Duodenal mucosa (tissue), 2 donors: ENCODE measurements around the gene FOXN3.
A peak's percentile ranks its signal among the peaks of the same experiment; 100 is the strongest.

Source experiments
- H3K27ac ChIP-seq: one replicate; pipeline ENCODE4 v1.7.0; 2013; ENCODE audit warnings: low read depth, low read length
- H3K27me3 ChIP-seq, 2 donors: one replicate each; pipeline ENCODE4 v1.7.0; 2013; ENCODE audit warnings: low read length in 2 of 2, control low read depth in 1 of 2; ENCODE audit not compliant: insufficient read depth in 2 of 2, control insufficient read depth in 1 of 2
- H3K36me3 ChIP-seq, 2 donors: one replicate each; pipeline ENCODE4 v1.7.0; 2013; ENCODE audit warnings: low read length in 2 of 2, control low read depth in 1 of 2; ENCODE audit not compliant: insufficient read depth in 2 of 2, control insufficient read depth in 1 of 2
- H3K4me1 ChIP-seq, 2 donors: one replicate each; pipeline ENCODE4 v1.7.0; 2013; ENCODE audit warnings: low read length in 2 of 2, control low read depth in 1 of 2; ENCODE audit not compliant: insufficient read depth in 2 of 2, control insufficient read depth in 1 of 2
- H3K4me3 ChIP-seq, 2 donors: one replicate each; pipeline ENCODE4 v1.7.0; 2013; ENCODE audit warnings: low read length in 2 of 2, low read depth in 1 of 2
- H3K9ac ChIP-seq, 2 donors: one replicate each; pipeline ENCODE4 v1.7.0; 2013; ENCODE audit warnings: low read length in 2 of 2, low read depth in 1 of 2
- H3K9me3 ChIP-seq, 2 donors: one replicate each; pipeline ENCODE4 v1.7.0; 2013; ENCODE audit warnings: low read length in 2 of 2, control low read depth in 1 of 2; ENCODE audit not compliant: control insufficient read depth in 1 of 2

Gene FOXN3, protein sequence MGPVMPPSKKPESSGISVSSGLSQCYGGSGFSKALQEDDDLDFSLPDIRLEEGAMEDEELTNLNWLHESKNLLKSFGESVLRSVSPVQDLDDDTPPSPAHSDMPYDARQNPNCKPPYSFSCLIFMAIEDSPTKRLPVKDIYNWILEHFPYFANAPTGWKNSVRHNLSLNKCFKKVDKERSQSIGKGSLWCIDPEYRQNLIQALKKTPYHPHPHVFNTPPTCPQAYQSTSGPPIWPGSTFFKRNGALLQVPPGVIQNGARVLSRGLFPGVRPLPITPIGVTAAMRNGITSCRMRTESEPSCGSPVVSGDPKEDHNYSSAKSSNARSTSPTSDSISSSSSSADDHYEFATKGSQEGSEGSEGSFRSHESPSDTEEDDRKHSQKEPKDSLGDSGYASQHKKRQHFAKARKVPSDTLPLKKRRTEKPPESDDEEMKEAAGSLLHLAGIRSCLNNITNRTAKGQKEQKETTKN

DNA sequence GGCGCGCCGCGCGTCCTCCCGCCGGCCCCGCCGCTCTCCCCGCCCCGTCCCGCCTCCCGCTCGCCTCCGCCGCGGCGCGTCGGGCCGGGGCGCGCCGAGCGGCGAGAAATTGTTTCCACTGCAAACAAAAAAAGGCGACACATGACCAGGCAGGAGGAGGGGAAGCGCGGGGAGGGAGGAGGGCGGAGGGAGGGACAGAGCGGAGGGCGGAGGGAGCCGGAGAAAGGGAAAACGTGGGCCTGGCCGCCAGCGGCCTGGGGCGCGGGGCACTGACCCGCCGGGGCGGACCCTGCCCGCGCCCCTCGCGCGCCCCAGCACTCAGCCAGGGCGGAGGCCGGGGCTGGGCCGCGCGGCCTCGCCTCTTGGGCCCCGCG, at the start of gene FOXN3:
Gene FOXN3, minus strand, starts transcription at position 143 of the 374 bp plus-strand sequence. CDS start 4,757 bp downstream, outside the sequence.
- peak within 1 kb of the TSS; percentile 90 for H3K4me3 ChIP-seq
- H3K27ac ChIP-seq: peak within 1 kb of the TSS; percentile 91
- no peaks in the 10 kb centered on the region for H3K27me3 ChIP-seq
- no peaks in the 10 kb centered on the region for H3K9me3 ChIP-seq
- H3K9ac ChIP-seq: peak within 1 kb of the TSS; percentile 92 to 93
- peaks cover 37 to 38% of the 10 kb centered on the region in 2 donors for H3K4me1 ChIP-seq
- peaks cover 0 to 5% of the 10 kb centered on the region in 2 donors for H3K36me3 ChIP-seq

DNA sequence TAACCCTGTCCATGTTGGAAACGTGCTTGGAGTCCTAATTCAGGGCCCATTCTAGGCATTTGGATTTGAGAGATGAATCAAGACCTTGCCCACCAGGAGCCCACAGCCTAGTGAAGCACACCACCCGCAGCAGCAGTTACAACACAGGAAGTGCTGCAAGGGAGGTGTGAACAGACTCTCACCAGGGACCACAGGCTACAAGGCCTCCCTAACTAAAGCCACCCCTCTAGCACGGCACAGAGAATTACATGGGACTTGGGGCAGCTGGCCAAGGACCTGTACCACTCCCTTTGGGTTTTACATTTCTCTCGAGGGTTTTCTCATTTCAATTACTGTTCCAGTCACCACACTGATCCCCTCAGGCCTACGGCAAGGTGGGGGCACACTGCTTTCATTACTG, 49.5 kb upstream of the FOXN3 start:
- no peak overlapping the region for H3K27ac ChIP-seq

DNA sequence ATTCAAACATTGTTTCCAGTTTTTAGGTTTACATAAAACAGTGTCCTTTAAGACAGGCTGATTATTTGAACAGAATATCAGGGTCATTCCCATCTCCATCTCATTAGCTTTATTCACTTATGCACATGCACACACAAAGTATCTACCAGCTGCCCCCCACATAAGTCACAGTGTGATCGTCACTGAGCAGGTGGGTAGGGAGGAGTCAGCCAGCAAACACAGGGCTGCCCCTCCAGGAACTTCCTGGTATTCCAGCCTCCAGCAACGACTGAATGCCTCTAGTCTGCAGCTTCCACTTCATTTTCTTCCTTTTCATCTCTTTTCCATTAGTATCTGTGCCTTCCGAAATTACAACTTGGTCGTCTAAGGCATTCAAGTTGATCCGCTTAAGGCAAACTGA, 48.8 kb upstream of the FOXN3 start:
- no peaks in the 10 kb centered on the region for H3K27me3 ChIP-seq
- H3K9me3 ChIP-seq: no peaks in the 10 kb centered on the region
- H3K4me3 ChIP-seq: no peak overlapping the region
- peaks cover 0 to 23% of the 10 kb centered on the region in 2 donors for H3K36me3 ChIP-seq
- no peak overlapping the region for H3K27ac ChIP-seq
- H3K4me1 ChIP-seq: peaks cover 10 to 21% of the 10 kb centered on the region in 2 donors
- no peak overlapping the region for H3K9ac ChIP-seq

More for the DNA sequence above, 49.5 kb upstream of the FOXN3 start:
- Histone ChIP-seq H3K9ac (no peak overlapping the region), H3K4me1 (peaks cover 13 to 23% of the 10 kb centered on the region in 2 donors), H3K4me3 (no peak overlapping the region), H3K9me3 (no peaks in the 10 kb centered on the region), H3K27me3 (no peaks in the 10 kb centered on the region), H3K36me3 (peaks cover 0 to 23% of the 10 kb centered on the region in 2 donors)

DNA sequence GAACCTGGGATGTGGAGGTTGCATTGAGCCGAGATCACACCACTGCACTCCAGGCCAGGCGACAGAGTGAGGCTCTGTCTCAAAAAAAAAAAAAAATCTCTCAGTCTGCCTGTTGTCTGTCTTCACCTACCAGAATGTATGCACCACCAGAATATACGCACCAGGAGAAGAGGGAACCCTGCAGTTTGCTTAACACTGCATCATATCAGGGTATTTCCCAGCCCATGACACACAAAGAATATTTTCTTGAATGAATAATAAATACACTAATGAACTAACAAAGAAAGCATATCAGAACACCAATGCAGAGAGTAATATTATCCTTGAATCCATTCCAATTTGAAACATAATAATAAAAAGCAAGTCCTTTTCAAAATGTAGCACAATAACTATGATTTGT, 44.2 kb upstream of the FOXN3 start:
- no peaks in the 10 kb centered on the region for H3K9me3 ChIP-seq
- no peak overlapping the region for H3K27ac ChIP-seq
- no peak overlapping the region for H3K9ac ChIP-seq
- no peak overlapping the region for H3K4me3 ChIP-seq
- peaks cover 0 to 8% of the 10 kb centered on the region in 2 donors for H3K4me1 ChIP-seq
- H3K27me3 ChIP-seq: no peaks in the 10 kb centered on the region
- H3K36me3 ChIP-seq: peaks cover 0 to 9% of the 10 kb centered on the region in 2 donors

DNA sequence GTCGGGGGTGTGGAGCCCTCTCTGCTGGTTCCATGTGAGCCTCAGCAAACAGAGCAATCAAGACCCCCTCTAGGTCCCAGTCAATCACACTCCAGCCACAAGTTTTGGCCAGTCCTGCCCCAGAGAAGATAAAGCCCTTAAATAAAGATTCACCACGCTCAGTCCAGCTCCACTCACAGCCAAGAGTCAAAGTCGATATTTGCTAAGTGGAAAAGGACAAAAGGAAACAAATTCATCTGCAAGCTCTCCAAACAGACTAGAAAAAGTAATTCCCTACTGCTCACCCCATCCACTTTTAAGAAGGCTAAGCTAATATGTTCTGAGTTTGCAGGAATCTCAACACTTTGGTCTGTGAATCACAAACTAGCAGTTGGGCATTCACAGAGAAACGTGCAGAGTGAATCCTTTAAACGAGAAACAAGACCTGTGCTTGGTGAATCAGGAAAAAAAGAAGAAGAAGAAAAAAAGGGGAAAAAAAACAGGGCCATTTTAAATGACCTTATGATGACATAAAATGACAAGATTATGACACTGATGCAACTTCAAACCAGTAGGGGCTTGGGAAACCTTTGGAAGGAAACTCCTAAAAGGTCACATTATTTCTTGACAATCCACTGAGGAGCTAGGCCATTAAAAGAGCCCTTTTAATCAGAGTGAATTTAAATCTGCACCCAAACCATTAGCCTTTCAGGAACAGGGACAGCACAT, 41.8 kb upstream of the FOXN3 start:
- Histone ChIP-seq H3K9me3 (no peaks in the 10 kb centered on the region), H3K27ac (no peak overlapping the region), H3K4me1 (peaks cover 5 to 23% of the 10 kb centered on the region in 2 donors), H3K9ac (no peak overlapping the region), H3K36me3 (no peaks in the 10 kb centered on the region), H3K27me3 (no peaks in the 10 kb centered on the region), H3K4me3 (no peak overlapping the region)

DNA sequence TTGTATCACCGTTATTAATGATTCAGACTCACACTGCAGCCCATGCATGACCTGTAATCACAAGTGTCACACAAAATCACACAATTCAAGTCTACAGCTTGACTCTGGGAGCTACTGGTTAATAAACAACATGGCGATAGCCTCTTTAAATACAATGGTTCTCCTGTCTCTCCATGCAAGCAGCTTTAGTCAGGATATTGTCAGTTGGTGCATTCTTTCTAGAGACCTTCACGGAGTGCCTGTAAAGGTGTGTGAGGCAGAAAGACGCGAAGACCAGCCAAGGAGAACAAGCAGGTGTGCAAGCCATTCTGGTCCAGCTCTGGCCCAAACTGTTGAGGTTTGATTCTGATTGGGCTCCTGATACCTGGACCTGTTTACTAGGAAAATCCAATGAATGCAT, 40.0 kb upstream of the FOXN3 start:
- H3K4me1 ChIP-seq: peaks cover 5 to 23% of the 10 kb centered on the region in 2 donors
- no peaks in the 10 kb centered on the region for H3K27me3 ChIP-seq
- no peaks in the 10 kb centered on the region for H3K9me3 ChIP-seq
- no peak overlapping the region for H3K27ac ChIP-seq
- no peak overlapping the region for H3K4me3 ChIP-seq
- H3K9ac ChIP-seq: no peak overlapping the region
- H3K36me3 ChIP-seq: no peaks in the 10 kb centered on the region

DNA sequence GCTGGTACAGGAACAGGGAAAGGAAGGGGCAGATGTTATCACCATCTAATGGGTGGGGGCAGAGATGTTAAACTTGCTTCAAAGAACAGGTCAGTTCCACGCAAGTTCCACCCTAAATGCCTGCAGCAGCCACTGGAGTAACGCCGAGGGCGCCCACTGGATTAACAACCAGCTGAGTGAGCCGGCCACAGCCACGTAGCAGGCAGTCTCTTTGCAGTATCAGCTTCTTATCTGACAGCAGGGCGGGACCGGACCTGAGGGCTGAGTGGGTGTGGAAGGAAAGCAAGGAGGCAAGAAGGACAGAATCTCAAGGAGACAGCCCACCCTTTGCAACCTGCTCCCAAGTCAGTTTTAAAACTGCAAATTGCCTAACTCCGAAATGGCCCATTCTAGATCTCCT, 38.4 kb upstream of the FOXN3 start:
- Histone ChIP-seq H3K27me3 (no peaks in the 10 kb centered on the region), H3K36me3 (peaks cover 0 to 6% of the 10 kb centered on the region in 2 donors), H3K27ac (no peak overlapping the region), H3K9me3 (no peaks in the 10 kb centered on the region), H3K4me1 (peaks cover 5 to 23% of the 10 kb centered on the region in 2 donors), H3K4me3 (no peak overlapping the region), H3K9ac (no peak overlapping the region)

DNA sequence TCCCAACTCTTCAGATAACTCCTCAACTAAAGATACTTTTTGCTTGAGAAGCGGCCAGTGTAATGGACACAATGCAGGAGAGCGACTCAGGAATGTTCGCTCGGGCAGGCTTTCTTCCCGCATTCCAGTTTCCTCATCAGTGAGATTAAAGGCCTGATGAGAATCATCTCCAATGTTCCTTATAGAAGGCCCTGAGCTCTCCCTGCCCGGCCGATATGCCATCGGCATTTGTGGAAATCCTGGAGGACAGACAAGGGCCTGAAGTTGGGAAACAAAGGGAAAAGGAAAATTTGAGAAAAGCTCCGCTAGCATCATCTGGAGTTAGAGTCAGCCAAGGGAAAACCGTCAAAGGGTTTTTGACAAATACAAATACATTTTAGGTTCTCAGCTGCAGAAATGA, 38.0 kb upstream of the FOXN3 start:
- H3K27ac ChIP-seq: no peak overlapping the region
- no peak overlapping the region for H3K4me3 ChIP-seq
- H3K4me1 ChIP-seq: peaks cover 5 to 23% of the 10 kb centered on the region in 2 donors
- H3K27me3 ChIP-seq: no peaks in the 10 kb centered on the region
- no peak overlapping the region for H3K9ac ChIP-seq
- H3K9me3 ChIP-seq: no peaks in the 10 kb centered on the region
- peaks cover 0 to 6% of the 10 kb centered on the region in 2 donors for H3K36me3 ChIP-seq

DNA sequence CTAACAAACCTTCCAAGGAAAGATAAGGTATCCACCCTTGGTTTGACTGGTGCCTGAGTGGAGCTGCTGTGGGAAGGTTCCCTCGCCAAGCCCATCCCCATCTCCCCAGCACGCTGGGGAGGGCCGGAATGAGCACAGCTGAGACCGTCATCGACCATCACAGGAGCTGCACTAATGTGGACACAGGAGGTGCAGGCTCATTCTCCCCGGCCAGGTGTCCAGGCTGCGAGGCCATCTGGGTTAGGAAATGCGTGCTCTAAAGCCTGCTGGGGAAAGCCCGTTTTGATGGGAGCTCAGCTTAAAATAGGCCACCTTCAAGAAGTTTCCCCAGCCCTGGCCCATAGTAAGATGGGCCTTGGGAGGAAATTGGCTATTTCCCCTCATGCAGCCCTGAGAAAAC, 35.2 kb upstream of the FOXN3 start:
- Histone ChIP-seq H3K4me1 (peaks cover 5 to 15% of the 10 kb centered on the region in 2 donors), H3K9me3 (no peaks in the 10 kb centered on the region), H3K27ac (no peak overlapping the region), H3K4me3 (no peak overlapping the region), H3K9ac (no peak overlapping the region), H3K36me3 (peaks cover 0 to 6% of the 10 kb centered on the region in 2 donors), H3K27me3 (no peaks in the 10 kb centered on the region)

DNA sequence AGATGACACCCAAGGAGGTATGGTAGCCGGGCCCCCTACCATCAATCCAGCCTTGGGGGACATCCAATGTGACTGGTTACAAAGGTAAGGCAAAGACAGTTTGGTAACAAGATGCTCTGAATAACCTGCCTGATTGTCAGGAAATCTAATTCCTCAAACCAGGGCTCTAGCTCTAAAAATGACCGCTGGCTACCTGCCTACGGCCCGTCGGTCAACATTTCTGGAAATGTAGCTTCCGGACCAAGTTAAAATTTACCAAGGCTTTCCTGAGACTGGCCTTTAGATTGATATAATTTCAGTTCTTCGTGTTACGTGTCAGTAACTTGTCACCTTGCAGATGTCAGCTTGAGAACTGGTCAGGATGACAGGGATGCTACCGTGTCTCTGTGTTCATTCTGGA, 34.2 kb upstream of the FOXN3 start:
- Histone ChIP-seq H3K27me3 (no peaks in the 10 kb centered on the region), H3K9me3 (no peaks in the 10 kb centered on the region), H3K36me3 (peaks cover 0 to 6% of the 10 kb centered on the region in 2 donors), H3K9ac (no peak overlapping the region), H3K27ac (no peak overlapping the region), H3K4me3 (no peak overlapping the region), H3K4me1 (peaks cover 5 to 15% of the 10 kb centered on the region in 2 donors)
